Transverse colon (tissue), 4 donors: Measurements from ENCODE around the gene HELB.

Experiments
- EP300 ChIP-seq: sonication (generic); formaldehyde crosslinking; IDR thresholded peaks from one replicate; pipeline ENCODE4 v1.6.1; 2017; ENCODE audit warnings: antibody characterized with exemption, low read depth
- POLR2A ChIP-seq: fragments of 450-650 bp; IDR thresholded peaks from one replicate; pipeline ENCODE4 v1.6.1; 2016; ENCODE audit warnings: antibody characterized with exemption, mild to moderate bottlenecking, moderate library complexity
- POLR2AphosphoS5 ChIP-seq, 3 donors: sonication (generic); formaldehyde crosslinking; IDR thresholded peaks; one replicate each; pipeline ENCODE4 v1.6.1; 2016; ENCODE audit warnings: antibody characterized with exemption in 3 of 3
- TF ChIP-seq, protein P1 (sequence below), 5 experiments: fragments of 200-600 bp in 3 of 5; fragments of 450-650 bp in 2 of 5; sonication (generic) in 3 of 5; IDR thresholded peaks; 1 replicate in 2 of 5; 2 replicates in 3 of 5; pipeline ENCODE4 v1.5.1; 2016 to 2017; ENCODE audit warnings: antibody characterized with exemption in 5 of 5, inconsistent platforms in 3 of 5, mild to moderate bottlenecking in 2 of 5, moderate library complexity in 1 of 5

GRCh38 chr12:66287275-66287674 is 15.0 kb upstream of the HELB start:
- TF ChIP-seq, protein P1, sequence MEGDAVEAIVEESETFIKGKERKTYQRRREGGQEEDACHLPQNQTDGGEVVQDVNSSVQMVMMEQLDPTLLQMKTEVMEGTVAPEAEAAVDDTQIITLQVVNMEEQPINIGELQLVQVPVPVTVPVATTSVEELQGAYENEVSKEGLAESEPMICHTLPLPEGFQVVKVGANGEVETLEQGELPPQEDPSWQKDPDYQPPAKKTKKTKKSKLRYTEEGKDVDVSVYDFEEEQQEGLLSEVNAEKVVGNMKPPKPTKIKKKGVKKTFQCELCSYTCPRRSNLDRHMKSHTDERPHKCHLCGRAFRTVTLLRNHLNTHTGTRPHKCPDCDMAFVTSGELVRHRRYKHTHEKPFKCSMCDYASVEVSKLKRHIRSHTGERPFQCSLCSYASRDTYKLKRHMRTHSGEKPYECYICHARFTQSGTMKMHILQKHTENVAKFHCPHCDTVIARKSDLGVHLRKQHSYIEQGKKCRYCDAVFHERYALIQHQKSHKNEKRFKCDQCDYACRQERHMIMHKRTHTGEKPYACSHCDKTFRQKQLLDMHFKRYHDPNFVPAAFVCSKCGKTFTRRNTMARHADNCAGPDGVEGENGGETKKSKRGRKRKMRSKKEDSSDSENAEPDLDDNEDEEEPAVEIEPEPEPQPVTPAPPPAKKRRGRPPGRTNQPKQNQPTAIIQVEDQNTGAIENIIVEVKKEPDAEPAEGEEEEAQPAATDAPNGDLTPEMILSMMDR (IDR thresholded peaks at IDR 0.05), result no peak
- TF ChIP-seq POLR2AphosphoS5 (IDR thresholded peaks at IDR 0.05) (no peak), POLR2A (no peak), EP300 (no peak)
